Fibroblast of skin of left biceps (primary cell): Measurements from ENCODE around the gene C20orf173.
"Not testable (repeated sequence)": the region's sequence is repeated elsewhere in the genome, so short reads cannot be mapped to it uniquely, and the experiment has no call there.

ENCODE experiments used
- DNase-seq, 2 experiments: peaks; one replicate each; pipeline ENCODE4 v3.0.0-alpha.2; 2013; ENCODE audit warnings: low read depth in 2 of 2

The C20orf173 gene, protein sequence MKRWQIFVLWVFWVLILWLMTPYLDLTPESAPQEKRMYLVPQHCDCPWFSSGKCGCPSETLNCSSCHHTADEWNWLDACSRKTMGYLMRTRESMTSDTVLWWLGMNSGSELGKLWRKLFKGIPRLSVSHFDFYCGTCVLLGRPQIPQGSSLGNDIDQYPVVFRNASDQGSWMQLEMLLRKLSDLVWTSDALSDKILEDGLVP

DNA sequence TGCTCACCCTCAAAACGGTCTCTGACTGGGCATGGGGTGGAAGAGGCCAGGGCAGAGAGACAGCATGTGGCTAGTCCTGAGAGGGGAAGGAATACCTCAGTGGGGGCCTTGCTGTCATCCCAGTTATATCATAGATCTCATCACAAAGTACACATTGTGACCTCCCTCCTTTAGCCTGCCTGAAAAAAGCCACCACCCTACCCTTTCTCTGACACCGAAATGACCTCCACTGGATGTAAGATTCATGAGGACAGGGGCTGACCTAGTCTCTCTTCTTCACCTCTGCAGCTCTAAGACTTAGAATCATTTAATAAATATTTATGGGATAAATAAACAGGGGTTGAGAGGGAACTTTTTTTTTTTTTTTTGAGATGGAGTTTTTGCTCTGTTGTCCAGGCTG, at the start of gene C20orf173:
C20orf173 (minus strand) TSS at position 101 of the 400 bp plus-strand sequence. CDS start 279 bp downstream, outside the sequence.
- DNase-seq = no peak

DNA sequence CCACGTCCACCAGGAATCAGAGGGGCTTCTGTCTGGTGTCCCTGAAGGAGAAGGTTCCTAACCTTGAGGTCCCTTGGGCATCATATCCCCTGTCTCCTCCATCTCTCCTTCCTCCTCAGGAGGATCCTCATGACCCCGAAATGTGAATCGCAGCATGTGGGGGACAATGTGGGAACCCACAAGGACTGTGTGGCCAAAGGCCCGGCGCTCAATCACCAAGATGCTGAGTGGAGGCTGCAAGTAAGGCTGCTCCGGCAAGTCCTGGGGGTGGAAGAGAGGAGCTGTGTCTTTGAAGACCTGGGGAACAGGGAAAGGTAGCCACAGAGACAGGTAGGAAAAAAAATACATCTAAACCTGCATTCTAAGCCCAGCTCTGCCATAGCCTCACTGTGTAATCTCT, 49.7 kb upstream of the C20orf173 start:
- DNase-seq = no peak

- DNase-seq = no peak
Observed at GRCh38 chr20:35578469-35578868, 49.0 kb upstream of the C20orf173 start.

DNA sequence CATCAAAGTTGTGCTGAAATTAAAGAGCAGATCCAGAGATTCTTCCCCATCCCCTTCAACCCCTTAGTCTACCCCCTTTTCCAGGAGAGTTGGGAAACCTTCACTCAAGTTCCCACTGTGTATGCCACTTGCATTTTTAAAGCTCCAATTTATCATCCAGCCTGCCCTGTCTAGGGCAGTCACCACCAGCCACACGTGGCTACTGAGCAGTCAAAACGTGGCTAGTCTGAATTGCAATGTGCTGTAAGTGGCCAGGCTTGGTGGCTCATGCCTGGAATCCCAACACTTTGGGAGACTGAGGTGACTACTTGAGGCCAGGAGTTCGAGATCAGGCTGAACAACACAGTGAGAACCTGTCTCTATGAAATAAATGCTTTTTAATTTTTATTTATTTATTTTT, 47.4 kb upstream of the C20orf173 start:
- DNase-seq = no peak

DNA sequence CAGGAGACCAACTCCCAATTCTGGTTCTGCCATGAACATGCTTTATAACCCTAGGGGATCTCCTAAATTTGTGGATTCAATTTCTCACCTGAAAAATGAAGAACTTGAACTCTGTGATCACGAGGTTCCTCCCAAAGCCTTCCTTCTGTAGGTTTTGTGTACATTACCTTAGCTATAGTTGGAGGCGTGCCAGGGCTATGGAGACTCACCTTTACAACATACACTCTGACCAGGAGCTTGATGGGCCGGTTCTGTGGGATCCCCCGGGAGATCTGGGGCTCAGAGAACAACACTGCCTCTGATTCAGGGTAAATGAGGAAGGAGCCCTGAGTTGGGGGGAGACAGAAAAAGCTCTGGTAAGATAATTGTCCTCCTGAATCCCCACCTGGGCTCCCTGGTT, 46.5 kb upstream of the C20orf173 start:
- DNase-seq = no peak

DNA sequence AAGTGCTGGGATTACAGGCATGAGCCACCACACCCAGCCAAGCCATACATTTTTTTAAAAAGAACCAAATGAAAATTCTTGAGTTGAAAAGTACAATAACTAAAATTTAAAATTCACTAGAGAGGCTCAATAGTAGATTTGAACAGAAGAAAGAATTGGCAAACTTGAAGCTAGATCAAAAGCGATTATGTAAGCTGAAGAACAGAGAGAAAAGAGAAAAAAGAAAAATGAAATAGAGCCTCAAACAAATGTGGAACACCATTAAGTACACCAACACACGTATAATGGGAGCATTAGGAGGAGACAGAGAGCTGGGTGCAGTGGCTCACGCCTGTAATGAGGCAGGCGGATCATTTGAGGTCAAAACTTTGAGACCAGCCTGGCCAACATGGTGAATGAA, 43.4 kb upstream of the C20orf173 start:
- no peak for DNase-seq

- DNase-seq = no peak
Observed at GRCh38 chr20:35571555-35571954, 42.1 kb upstream of the C20orf173 start.

DNA sequence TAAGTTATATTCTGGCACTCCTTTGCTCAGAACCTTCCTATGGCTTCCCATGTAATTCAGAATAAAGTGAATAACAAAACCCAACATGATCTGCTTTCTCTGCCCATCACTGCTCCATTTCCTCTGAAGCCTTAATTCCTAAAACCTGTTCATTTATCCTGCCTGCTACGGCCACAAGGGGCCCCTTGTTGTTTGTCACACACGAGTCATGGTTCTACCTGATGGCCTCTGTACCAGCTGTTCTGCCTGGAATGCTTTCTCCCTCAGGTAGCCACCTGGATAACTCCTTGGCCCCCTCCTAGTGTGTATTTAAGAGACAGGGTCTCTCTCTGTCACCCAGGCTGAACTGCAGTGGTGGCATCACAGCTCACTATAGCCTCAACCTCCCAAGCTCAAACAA, 39.2 kb upstream of the C20orf173 start:
- DNase-seq = no peak

- DNase-seq = no peak
Observed at GRCh38 chr20:35564905-35565304, 35.5 kb upstream of the C20orf173 start.

DNA sequence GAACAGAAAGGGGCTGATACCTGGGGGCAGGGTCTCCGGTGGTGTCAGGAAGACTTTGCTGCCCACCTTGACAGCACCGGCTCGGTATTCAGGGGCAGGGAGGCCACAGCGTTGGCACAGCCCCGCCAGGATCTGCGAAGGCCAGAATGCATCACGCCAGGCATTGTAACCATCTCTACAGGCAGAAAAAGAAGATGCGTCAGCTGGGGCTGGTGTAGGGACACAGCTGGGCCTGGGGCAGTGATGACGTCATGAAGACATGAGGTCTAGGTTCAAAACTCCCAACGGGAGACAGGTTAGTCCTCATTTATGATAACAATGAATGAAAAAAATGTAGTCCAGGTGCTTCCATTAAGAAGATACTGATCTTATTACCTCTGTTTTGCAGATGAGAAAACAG, 34.4 kb upstream of the C20orf173 start:
- DNase-seq = no peak

DNA sequence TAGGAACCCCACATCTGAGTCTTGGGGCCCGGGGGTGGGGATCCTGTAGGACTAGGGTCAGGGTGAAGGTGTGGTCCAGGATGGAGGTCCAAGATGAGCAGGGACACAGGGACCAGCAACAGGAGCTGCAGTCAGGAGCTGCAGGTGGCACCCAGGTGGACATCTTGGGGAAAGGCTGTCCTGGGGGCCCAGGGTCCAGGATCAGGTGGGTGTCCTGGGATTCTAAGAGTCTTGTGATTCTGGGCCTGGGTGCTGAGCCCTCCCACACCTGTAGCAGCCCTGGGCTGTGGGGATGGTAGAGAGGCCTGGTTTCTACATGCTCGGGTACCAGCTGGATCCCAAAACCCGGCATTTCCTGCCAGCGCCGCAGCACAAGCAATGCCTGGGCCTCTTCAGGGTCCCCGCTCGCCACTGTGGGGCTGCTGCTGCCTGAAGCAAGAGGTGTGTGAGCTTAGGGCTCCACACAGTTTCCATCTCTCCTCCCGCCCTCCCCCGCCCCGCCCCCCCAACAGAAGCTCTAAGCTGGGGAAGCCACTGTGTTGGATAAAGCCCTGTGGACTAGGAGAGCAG, 33.2 kb upstream of the C20orf173 start:
- DNase-seq = no peak

DNA sequence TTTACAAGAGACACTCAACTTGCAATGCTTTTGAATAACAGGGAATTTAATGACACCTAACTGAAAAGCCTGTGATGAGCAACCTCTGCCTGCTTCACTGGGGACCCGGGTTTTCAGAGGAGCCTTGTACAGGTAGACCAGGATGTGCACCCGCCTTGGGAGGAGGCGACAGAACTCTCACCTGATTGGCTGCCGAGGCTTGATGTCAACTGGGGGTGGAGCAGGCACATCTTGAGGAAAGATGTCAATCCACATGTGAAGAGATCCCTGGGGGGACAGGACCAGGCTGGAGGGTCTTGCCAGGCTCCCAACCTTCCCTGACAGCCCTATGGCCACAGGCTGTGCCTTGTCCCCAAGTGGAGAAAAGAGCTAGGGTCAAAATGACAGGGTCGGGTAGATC, 32.2 kb upstream of the C20orf173 start:
- DNase-seq = no peak

DNA sequence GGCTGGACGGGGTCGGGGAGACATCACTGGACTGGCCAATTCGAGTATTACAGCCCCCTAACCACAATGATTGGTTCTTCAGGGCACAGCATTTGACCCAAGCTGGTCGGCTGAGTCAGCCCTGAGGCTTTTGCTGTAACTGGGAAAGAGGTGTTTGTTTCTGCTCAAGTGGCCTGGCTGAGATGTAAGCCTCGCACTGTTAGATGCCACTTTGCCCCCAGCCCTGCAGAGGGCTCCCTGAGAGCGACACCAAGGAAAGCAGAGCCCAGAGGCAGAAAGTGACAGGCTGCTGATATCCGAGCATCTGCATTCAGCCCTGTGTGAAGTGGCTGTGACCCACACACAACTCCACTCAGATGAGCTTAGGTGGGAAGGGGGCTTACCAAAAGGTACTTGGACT, 31.8 kb upstream of the C20orf173 start:
- DNase-seq = no peak

DNA sequence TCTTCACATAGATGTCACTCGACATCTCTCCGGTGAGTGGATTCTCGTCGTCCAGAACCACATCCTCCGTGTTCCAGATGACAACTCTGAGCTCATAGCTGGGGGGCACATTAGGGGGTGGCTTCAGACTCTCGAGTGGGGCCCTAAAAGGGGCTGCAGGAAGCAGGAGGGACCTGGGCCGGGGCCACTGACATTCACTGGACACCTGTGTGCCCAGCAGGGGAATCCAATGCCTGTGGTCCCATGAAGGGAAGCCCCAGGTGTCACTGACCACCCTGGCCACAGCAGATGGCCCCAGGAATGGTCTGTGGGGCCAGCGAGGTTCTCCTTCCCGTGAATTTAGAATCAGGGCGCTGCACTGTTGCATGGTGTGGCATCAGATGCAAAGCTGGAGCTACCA, 31.1 kb upstream of the C20orf173 start:
- DNase-seq = no peak

DNA sequence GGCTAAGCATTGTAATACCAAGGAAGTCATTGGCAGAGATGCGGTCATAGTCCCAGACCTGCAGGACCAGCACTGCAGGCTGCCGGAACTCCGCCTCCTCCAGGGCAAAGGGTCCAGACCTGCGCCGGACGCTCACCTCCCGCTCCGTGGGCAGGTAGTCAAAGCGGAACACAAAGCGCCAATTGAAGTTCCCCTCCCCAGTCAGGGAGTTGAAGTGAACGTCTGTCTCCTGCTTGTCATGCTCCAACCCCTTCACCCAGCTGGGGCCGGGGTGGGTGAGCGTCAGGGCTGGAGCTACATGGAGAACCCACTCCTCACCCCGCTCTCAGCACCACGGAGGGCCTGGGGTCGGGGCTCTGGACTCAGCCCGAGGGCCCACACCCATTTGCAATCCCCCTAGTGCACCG, 30.7 kb upstream of the C20orf173 start:
- DNase-seq = no peak

DNA sequence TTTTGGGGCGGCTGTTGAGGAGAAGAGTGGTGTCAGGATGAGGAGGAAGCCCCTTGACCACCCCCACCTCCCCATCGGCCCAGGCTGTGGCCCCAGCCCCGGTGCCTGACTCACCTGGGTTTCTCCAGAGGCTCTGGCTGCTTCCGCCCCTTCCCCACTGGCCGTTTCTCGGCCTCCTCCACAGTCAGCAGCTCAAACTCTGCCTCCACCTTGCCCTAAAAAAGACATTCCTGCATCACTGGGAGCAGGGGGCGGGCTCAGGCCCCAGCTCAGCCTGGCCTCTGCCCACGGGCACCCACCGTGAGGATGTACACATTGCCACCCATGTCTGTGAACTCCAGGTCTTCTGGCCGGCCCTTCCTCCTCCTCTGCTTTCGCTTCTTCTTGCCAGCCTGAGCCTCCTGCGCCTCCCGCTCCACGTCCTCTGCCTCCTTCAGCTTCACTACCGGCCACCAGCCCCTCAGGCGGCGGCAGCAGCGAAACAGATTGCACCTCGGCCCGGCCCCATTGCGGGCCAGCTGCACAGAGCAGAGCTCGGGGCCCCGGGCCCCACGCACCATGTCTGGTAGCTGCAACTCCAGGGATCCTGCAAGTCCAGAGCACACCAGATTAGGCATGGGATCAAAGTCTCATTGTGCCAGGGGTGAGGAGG, 29.7 kb upstream of the C20orf173 start:
- DNase-seq = no peak

DNA sequence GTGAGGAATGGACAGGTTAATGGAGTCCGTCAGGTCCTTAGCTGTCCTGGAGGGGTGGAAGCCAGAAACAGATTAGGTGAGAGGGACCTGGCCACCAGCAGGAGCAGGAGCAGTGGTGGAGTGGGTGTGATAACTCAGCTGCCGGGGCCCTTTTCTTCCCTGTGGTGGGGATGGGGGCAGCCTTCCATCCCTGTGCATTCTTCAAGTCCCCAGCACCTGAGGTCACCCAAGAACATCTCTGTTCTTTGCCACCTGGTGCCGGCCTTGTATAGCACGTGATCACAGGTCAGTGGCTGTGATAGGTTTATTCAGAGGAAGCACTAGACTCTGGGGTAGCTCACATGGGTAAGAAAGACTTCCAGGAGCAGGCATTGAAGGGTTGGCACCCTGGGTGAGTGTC, 29.0 kb upstream of the C20orf173 start:
- no peak for DNase-seq

- no peak for DNase-seq
Observed at GRCh38 chr20:35556871-35557270, 27.4 kb upstream of the C20orf173 start.

DNA sequence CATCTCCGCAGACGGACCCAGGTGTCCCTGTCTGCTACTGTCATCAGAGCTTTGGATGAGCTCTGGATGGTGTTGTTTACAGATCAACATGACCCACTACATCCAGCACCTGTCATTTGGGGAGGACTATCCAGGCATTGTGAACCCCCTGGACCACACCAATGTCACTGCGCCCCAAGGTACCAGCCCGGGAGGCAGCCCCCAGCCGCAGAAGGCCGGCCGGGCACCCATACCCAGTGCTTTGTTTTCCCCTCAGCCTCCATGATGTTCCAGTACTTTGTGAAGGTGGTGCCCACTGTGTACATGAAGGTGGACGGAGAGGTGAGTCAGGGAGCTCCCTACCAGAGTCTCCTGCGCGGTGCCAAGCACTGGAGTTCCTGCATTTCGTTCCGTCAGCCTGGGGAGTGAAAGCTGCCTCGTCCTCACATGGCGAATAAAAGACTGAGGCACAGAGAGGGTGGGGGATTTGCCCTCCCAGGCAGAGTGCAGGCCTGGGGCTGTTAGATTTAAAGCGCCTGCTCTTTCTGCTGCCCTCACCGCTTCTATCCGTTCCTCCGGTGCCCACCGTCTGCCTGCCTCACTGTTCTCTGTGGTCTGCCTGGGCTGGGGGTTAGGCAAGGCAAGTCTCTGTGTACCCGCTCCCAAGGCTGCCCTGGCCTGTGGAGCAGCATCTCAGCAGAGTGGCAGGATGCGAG, 26.6 kb upstream of the C20orf173 start:
- DNase-seq = no peak

DNA sequence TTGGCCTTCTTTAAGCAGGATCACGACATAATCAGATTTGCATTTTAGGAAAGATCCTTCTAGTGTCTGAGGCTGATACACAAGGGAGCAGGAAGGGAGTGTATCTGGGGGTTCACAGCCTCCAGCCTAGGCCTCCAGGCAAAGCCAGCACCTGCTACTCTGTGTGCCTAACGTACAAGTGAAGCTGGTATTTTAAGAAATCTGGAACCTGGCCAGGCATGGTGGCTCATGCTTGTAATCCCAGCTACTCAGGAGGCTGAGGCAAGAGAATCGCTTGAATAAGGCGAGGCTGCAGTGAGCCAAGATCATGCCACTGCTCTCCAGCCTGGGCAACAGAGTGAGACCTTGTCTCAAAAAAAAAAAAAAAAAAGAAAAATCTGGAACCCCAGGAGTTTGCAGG, 26.0 kb upstream of the C20orf173 start:
- DNase-seq = not testable (repeated sequence)

GRCh38 chr20:35552914-35553313, 23.5 kb upstream of the C20orf173 start:
- DNase-seq = no peak

DNA sequence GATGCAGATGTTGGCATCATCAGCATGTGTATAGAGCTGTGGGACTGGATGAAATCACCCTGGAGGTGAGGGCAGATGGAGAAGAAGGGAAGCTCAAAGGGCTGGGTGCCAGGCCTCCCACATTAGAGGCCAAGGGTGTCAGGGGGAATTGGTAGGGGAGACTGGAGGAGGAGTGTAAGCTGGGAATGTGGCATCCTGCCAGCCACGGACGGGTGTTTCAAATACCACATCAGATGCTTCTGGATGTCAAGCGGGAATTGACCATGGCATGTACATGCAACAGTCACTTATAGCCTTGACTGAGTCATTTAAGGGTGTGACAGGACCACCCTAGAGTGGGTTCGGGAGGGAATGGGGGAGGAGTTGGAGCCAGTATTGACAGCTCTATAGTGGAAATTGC, 22.1 kb upstream of the C20orf173 start:
- DNase-seq = no peak

DNA sequence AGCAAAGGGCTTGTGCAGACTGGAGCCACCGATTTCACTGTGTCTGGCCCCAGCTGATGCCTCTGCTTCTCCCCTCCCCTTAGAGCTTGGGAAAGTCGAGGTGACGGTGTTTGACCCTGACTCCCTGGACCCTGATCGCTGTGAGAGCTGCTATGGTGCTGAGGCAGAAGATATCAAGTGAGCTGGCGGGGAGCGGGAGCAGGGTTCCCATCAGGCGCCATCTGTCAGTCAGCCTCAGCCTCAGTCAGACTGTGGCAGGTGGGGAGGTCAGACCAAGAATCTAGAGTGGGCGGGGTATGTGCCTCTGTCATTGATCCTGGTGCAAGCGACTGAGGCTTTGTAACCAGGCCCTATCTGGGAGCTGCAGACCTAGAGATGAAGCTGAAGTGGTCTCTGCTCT, 17.9 kb upstream of the C20orf173 start:
- no peak for DNase-seq
